GM21825 (cell line): ENCODE data around the gene LRRC41.
"Not testable (repeated sequence)": the region's sequence is repeated elsewhere in the genome, so short reads cannot be mapped to it uniquely, and the experiment has no call there.

Experiments
- ATAC-seq: cut with Tn5 transposase; IDR thresholded peaks from one replicate; pipeline ENCODE4 v1.9.1; 2021; ENCODE audit warnings: mild to moderate bottlenecking, moderate library complexity; ENCODE audit not compliant: unreplicated experiment

Gene LRRC41

GRCh38 chr1:46325285-46326076 is 22.1 kb upstream of the LRRC41 start:
- not testable (repeated sequence) for ATAC-seq

- ATAC-seq = not testable (repeated sequence)
These were observed 18.8 kb upstream of the LRRC41 start for GRCh38 chr1:46322191-46322590.

GRCh38 chr1:46319960-46320914 is 16.8 kb upstream of the LRRC41 start:
- not testable (repeated sequence) for ATAC-seq

- ATAC-seq = not testable (repeated sequence)
These were observed 15.9 kb upstream of the LRRC41 start for GRCh38 chr1:46319301-46319700.

GRCh38 chr1:46317323-46317722 is 13.9 kb upstream of the LRRC41 start:
- no peak for ATAC-seq

GRCh38 chr1:46315669-46316403 is 12.4 kb upstream of the LRRC41 start:
- ATAC-seq = no peak

- no peak for ATAC-seq
These were observed 6.9 kb upstream of the LRRC41 start for GRCh38 chr1:46310321-46310720.

GRCh38 chr1:46309401-46310159 is 6.2 kb upstream of the LRRC41 start:
- no peak for ATAC-seq

GRCh38 chr1:46306159-46306530 is 2.7 kb upstream of the LRRC41 start:
- ATAC-seq = no peak

- ATAC-seq = no peak
These were observed 483 bp upstream of the LRRC41 start for GRCh38 chr1:46303872-46304326.

- peak; percentile 6 for ATAC-seq
These were observed 777 bp downstream of the LRRC41 start for GRCh38 chr1:46302641-46303037.

- peak; percentile 31 for ATAC-seq
These were observed 1.4 kb downstream of the LRRC41 start for GRCh38 chr1:46301808-46302640.

- ATAC-seq = no peak
These were observed 2.0 kb downstream of the LRRC41 start for GRCh38 chr1:46301406-46301807.

- ATAC-seq = no peak
These were observed 2.6 kb downstream of the LRRC41 start for GRCh38 chr1:46300673-46301405.

GRCh38 chr1:46298387-46298786 is 5.0 kb downstream of the LRRC41 start:
- no peak for ATAC-seq

GRCh38 chr1:46295306-46295705 is 8.1 kb downstream of the LRRC41 start:
- no peak for ATAC-seq

- no peak for ATAC-seq
These were observed 13.4 kb downstream of the LRRC41 start for GRCh38 chr1:46289976-46290375.

GRCh38 chr1:46289134-46289494 is 14.3 kb downstream of the LRRC41 start:
- no peak for ATAC-seq
